Lower leg skin (tissue), 3 donors: Measurements from ENCODE around the gene CELA3A.
A peak's percentile ranks its signal among the peaks of the same experiment; 100 is the strongest.

Experiments used
- POLR2A ChIP-seq, 2 donors: fragments of 450-650 bp; IDR thresholded peaks; one replicate each; pipeline ENCODE4 v1.6.1; 2016 to 2017; ENCODE audit warnings: antibody characterized with exemption in 2 of 2, mild to moderate bottlenecking in 1 of 2, moderate library complexity in 1 of 2
- TF ChIP-seq, protein P1 (sequence below), 3 donors: fragments of 450-650 bp; IDR thresholded peaks; one replicate each; pipeline ENCODE4 v1.5.1; 2016; ENCODE audit warnings: antibody characterized with exemption in 3 of 3, mild to moderate bottlenecking in 3 of 3, moderate library complexity in 2 of 3

DNA sequence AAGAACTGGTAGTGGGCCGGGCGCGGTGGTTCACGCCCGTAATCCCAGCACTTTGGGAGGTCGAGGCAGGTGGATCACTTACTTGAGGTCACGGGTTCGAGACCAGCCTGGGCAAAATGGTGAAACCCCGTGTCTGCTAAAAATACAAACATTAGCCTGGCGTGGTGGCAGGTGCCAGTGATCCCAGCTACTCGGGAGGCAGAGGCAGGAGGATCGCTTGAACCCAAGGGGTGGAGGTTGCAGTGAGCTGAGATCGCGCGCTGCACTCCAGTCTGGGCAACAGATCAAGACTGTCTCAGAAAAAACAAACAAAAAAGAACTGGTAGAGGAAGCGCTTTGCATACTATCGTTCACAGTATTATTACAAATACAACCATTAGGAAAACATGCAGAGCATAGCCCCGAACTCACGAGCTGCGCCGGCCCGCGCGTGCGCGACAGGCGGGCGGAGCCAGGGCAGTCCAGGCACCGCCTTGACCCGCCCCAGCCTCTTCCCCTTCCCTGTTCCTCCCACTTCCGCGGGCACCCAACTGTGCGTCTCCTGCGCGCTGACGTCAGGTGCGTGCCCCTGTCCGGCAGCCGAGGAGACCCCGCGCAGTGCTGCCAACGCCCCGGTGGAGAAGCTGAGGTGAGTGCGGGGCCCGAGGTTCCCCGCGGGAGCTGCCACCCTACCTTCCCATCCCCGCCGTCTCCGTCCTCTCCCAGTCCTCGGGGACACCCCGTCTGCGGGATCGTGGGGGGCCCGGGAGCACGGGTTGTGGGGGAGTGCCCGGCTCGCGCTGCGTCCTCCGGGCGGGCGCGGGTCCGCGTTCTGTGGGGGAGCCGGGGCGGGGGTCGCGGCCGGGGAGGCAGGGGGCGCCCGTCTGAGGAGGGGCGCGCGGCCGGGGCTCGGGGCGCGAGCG lies 50.9 kb downstream of the CELA3A start, which contains the start of gene CDC42:
- TF ChIP-seq POLR2A (IDR thresholded peaks at IDR 0.05) = peak in 1 of 2 donors; percentile 92
- TF ChIP-seq, protein P1, sequence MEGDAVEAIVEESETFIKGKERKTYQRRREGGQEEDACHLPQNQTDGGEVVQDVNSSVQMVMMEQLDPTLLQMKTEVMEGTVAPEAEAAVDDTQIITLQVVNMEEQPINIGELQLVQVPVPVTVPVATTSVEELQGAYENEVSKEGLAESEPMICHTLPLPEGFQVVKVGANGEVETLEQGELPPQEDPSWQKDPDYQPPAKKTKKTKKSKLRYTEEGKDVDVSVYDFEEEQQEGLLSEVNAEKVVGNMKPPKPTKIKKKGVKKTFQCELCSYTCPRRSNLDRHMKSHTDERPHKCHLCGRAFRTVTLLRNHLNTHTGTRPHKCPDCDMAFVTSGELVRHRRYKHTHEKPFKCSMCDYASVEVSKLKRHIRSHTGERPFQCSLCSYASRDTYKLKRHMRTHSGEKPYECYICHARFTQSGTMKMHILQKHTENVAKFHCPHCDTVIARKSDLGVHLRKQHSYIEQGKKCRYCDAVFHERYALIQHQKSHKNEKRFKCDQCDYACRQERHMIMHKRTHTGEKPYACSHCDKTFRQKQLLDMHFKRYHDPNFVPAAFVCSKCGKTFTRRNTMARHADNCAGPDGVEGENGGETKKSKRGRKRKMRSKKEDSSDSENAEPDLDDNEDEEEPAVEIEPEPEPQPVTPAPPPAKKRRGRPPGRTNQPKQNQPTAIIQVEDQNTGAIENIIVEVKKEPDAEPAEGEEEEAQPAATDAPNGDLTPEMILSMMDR (IDR thresholded peaks at IDR 0.05) = no peak
